ENCODE data around the gene CD1E.
"Not testable (repeated sequence)": the region's sequence is repeated elsewhere in the genome, so short reads cannot be mapped to it uniquely, and the experiment has no call there.

The CD1E gene

GRCh38 chr1:158353303-158354075 is at the start of gene CD1E:
TSS of gene CD1E (plus strand) at chr1:158353894. CDS start at chr1:158353989, 95 bp downstream.
- DNase-seq = no peak

GRCh38 chr1:158310623-158311022 is 43.1 kb upstream of the CD1E start:
- DNase-seq = no peak

DNA sequence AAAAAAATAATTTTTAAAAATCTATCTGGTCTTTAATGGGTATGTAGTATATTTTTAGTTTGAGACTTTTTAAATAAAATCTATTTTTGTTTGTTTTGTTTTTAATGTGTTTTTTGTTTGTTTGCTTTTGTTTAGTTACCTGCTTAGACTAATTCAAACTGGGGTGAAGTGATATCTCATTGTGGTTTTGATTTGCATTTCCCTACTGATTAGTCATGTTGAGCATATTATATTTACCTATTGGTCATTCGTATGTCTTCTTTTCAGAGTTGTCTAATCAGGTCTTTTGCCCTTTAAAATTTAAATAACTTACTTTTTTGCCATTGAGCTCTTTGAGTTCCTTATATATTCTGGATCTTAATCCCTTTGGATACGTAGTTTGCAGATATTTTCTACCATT is 42.6 kb upstream of the CD1E start:
- no peak for DNase-seq

GRCh38 chr1:158323866-158324265 is 29.8 kb upstream of the CD1E start:
- DNase-seq = no peak

DNA sequence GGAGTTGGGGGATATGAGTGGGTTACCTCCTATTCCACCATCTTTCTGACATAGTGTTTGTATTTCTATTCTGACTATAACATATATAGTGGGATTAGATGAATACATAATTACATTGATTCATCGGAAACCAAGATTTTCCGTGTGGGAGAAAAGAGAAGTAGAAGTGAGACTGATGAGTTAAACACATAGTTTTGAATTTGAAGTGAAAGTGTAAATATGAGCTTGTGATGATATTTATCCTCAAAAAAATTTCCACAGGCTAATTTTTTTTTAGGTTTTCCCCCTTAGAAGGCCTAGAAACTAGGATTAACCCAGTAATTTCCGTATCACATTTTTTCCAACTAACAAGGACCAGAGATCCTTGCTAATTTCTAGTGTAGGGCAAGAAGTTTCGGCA is 29.3 kb upstream of the CD1E start:
- DNase-seq = no peak

DNA sequence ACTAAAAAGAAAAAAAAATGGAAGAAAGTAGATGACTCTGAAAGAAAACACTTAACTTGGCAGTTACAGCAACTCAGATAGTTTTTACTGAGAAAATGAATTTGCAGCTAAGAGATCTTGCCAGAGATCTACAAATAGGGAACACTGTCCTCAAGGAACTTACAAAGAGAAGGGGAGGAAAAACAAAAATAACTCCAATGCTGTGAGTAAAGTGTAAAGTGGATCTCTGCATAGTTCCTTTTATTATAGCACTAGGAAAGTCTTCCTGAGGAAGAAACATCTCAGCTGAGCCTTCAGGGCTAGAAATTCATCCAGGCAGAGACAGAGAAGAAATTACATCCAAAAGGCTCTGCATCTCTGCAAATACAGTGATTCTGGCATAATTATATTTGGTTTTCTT is 26.2 kb upstream of the CD1E start:
- DNase-seq = no peak

GRCh38 chr1:158328426-158328825 is 25.3 kb upstream of the CD1E start:
- no peak for DNase-seq

GRCh38 chr1:158329300-158329699 is 24.4 kb upstream of the CD1E start:
- DNase-seq = no peak

DNA sequence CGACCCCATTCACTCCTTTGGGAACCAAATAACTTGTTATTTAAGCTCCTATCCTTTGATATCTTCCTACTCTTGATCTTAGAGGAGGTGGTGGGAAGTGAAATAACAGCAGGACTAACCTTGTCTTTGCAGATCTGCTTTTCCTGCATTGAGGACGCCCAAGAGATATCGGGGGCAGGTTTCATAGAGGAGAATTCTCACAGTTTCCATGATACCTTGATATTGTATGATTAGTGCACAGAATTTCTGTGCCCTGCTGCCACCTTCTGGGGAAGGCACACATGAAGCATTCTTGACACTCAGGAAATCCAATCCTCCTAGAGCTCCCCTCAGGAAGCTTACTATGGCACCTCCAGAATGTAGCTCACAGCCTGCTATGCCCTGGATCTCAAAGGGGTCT is 24.0 kb upstream of the CD1E start:
- no peak for DNase-seq

GRCh38 chr1:158330391-158331105 is 23.1 kb upstream of the CD1E start:
- DNase-seq = no peak

DNA sequence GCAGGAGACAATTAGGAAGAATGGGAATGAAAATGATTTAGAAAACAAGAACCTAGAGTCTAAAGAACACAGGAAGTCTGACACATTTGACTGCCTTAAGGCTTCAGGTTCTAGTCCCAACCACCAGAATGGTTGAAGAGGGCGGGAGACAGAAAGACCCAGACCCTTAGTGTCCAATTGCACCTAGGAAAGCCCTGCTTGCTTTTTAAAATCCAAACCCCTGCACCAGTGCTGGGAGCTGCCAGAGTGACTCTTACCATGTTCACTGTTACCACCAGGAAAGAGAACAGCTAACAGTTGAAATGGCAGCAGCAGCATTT is 22.6 kb upstream of the CD1E start:
- no peak for DNase-seq

DNA sequence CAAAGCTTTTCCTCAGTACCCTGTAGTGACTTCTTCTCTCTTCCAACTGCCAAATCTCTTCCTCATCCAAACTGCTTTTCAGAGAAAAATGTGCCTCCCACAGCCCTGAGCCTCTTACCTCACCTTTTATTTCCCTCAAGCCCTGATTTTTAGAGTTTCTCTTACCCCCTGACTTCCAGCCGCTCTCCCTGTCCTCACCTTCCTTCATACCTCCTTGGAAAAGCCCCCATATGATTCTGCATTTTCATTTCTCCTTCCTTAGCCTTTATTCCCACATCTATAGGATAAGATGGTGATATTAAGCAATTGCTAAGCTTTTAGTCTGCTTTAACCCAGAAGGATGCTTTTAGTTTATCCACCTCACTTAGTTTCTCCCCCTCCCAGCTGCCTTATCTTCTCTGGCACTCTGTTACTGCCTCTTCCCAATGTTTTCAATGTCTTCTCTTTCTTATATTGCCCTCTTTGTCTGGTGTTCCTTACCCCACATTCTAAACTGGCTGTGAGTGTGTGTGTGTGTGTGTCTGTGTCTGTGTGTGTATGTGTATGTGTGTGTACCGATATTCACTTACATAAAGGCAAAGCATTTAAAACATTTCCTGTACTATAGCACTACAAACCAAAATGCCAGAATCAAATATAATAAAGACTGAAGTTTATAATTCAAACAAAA is 22.1 kb upstream of the CD1E start, which contains the start of gene CD1B:
Gene CD1B (minus strand): TSS at position 51 of the 670 bp plus-strand sequence. CDS start 108 bp downstream, outside the sequence.
- no peak for DNase-seq

GRCh38 chr1:158333405-158334155 is 20.1 kb upstream of the CD1E start:
- no peak for DNase-seq

DNA sequence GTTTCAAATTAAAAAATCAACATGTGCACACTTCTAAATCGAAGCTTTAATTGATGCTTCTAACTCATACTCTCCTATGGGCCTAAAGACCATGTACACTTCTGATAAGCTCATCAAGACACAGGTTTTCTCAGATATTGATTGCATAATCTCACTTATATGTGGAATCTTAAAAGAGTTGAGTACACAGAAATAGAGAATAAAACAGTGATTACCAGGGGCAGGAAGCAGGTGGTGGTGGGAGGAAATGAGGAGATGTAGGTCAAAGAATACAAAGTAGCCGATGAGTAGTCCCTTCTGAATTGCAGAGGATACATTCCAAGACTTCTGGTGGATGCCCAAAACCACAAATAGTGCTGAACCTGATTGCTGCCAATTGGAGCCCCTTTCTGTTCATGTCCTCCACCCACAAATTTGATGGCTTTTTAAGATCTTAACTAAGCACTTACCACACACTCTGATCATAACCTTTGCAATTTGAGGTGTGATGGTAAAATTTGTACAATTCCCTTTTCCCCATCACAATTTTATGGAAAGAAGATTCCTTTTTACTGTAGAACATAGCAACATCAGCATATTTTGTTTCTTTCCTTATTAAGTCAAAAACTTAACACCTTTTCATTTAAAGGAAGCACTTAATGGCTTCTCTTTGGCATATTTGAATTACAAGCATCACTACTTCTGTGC is 19.0 kb upstream of the CD1E start:
- DNase-seq = no peak

DNA sequence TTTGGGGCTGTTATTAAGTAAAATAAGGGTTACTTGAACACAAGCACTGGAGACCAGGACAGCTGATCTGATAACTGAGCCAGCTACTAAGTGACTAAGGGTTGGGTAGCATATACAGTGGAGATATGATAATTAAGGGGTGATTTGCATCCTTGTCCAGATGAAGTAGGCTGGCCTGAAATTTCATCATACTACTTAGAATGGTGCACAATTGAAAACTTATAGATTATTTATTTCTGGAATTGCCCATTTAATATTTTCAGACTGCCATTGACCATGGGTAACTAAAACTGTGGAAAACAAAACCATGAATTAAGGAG is 18.5 kb upstream of the CD1E start:
- DNase-seq = no peak

GRCh38 chr1:158336413-158336812 is 17.3 kb upstream of the CD1E start:
- not testable (repeated sequence) for DNase-seq

DNA sequence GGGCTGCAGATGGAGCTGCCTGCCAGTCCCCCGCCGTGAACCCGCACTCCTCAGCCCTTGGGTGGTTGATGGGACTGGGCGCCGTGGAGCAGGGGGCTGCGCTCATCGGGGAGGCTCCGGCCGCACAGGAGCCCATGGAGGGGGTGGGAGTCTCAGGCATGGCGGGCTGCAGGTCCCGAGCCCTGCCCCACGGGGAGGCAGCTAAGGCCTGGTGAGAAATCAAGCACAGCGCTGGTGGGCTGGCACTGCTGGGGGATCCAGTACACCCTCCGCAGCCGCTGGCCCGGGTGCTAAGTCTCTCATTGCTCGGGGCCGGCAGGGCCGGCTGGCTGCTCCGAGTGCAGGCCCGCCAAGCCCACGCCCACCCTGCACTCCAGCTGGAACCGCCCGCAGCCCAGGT is 4.7 kb upstream of the CD1E start:
- not testable (repeated sequence) for DNase-seq

DNA sequence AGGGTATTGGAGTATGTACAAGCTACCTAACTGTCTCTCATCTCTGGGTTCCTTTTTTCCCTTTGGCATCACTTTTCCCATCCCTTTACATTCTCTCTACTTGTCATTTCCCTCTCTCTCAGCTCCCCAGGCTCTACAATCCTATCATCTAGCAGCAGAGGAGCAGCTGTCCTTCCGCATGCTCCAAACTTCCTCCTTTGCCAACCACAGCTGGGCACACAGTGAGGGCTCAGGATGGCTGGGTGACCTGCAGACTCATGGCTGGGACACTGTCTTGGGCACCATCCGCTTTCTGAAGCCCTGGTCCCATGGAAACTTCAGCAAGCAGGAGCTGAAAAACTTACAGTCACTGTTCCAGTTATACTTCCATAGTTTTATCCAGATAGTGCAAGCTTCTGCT is 561 bp downstream of the CD1E start:
- DNase-seq = no peak

DNA sequence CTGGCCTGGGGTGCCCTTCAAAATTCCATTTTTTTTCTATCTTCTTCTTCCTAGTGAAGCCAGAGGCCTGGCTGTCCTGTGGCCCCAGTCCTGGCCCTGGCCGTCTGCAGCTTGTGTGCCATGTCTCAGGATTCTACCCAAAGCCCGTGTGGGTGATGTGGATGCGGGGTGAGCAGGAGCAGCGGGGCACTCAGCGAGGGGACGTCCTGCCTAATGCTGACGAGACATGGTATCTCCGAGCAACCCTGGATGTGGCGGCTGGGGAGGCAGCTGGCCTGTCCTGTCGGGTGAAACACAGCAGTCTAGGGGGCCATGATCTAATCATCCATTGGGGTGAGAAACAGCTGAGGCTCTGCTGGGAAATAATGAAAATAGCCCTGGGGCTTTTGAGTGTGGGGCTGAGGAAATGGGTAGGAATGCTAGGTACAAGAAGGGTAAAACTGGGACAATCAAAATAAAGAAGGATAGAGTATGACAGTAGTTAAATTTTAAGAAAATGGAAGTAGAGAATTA is 2.1 kb downstream of the CD1E start:
- no peak for DNase-seq

DNA sequence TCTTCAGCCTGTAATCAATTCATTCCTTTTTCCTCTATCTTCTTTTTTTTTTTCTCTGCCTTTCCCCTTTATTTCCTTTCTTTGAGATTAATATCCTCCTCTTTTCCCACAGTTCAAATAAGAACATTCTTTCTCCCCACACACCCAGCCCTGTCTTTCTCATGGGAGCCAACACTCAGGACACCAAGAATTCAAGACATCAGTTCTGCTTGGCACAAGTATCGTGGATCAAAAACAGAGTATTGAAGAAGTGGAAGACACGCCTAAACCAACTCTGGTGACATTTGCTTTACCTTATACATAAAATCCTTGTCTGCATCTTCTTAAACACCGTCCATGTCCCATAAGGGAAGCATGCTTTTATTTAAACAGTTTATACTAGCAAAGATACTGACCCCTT is 2.9 kb downstream of the CD1E start:
- DNase-seq = no peak

DNA sequence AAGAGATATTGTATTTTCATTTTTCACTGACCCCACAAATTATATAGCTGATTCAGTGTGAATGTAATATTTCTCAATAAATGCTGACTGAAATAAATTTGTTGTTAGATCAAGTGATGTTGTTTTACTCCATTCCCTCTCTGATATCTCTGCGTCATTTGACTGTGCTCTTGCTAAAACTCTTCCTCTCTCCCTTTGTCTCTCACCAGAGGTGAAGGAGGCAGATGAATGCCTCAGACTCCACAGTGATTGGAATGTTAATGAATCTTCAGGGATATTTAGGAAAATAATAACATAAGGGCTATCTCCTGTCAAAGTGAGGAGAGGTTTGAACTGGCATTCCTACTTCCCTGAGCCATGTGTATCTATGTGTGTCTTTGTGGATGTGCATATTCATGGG is 3.7 kb downstream of the CD1E start:
- no peak for DNase-seq

- no peak for DNase-seq
These were observed 8.8 kb downstream of the CD1E start for GRCh38 chr1:158362482-158362881.

DNA sequence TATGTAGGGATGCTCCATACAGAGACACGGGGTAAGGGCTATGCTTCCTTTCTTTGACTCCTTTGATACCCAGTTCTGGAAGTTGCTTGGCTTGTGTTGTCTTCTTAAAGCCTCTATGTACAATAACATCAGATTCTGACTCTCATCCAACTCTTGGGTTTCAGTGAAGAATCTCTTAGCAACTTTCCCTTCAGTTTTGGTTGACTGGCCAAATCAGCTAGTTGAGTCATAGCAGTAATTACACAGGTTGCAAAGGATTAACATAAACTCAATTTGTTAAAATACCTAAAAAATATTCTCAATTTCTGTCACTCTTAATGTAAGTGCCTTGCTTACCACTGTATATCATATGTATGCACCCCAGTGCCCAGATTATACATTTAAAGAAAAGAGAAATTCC is 9.2 kb downstream of the CD1E start:
- DNase-seq = no peak
